Dermis microvascular lymphatic vessel endothelial cell (primary cell): Measurements from ENCODE around the gene CLPTM1L. TPM values are rescaled to one million over a fixed set of nuclear protein-coding genes. Genes with fewer than 3 reads are reported as not detected.
"Not testable (repeated sequence)": the region's sequence is repeated elsewhere in the genome, so short reads cannot be mapped to it uniquely, and the experiment has no call there.

Source experiments
- DNase-seq, 2 donors: peaks; one replicate each; pipeline versions ENCODE4 v3.0.0 to v3.0.0-alpha.2; 2010; ENCODE audit warnings: low read depth in 2 of 2
- total RNA-seq: library from RNA; depleted of rRNA; stranded (reverse); fragments of >200 nt; gene quantifications from 2 replicates; pipeline ENCODE4 v1.2.1, GENCODE V29; 2014

CLPTM1L gene
- total RNA-seq, 1 donor from 2014 or later, result 256 TPM

- DNase-seq, result not testable (repeated sequence)
Observed at GRCh38 chr5:1342711-1343110, 2.2 kb downstream of the CLPTM1L start.

- no peak for DNase-seq
Observed at GRCh38 chr5:1342268-1342667, 2.6 kb downstream of the CLPTM1L start.

GRCh38 chr5:1341863-1342262 lies 3.0 kb downstream of the CLPTM1L start:
- DNase-seq, result no peak

DNA sequence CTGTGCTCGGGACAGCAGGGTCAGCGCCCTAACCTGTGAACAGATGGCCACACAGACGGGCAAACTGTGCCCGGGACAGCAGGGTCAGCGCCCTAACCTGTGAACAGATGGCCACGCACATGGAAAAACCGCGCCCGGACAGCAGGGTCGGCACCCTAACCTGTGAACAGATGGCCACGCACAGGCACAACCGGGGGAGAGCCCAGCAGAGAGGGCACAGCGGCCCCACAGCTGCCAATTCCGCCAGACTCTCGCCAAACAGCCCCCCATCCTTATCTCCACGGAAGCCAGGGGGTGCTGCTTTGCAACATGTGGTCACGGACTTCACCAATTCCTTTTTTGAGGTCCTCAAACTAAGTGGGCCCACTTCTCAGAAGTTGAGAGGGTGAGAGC lies 5.1 kb downstream of the CLPTM1L start:
- DNase-seq, result not testable (repeated sequence)

GRCh38 chr5:1339139-1339817 lies 5.6 kb downstream of the CLPTM1L start:
- DNase-seq, result not testable (repeated sequence)

GRCh38 chr5:1338506-1339070 lies 6.3 kb downstream of the CLPTM1L start:
- no peak for DNase-seq

DNA sequence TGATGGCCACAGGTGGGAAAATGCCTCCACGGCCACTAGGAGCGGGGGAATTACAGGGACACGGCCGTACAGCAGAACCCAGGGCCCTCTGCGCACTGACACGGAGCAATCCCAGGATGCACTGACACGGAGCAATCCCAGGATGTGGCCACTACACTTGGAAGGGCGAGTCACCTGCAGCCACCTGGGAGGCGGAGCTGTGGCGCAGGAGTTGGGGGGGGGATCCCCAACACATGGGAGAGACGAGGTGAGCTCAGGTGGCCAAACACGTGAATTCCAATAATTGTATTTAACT lies 6.8 kb downstream of the CLPTM1L start:
- DNase-seq, result no peak

DNA sequence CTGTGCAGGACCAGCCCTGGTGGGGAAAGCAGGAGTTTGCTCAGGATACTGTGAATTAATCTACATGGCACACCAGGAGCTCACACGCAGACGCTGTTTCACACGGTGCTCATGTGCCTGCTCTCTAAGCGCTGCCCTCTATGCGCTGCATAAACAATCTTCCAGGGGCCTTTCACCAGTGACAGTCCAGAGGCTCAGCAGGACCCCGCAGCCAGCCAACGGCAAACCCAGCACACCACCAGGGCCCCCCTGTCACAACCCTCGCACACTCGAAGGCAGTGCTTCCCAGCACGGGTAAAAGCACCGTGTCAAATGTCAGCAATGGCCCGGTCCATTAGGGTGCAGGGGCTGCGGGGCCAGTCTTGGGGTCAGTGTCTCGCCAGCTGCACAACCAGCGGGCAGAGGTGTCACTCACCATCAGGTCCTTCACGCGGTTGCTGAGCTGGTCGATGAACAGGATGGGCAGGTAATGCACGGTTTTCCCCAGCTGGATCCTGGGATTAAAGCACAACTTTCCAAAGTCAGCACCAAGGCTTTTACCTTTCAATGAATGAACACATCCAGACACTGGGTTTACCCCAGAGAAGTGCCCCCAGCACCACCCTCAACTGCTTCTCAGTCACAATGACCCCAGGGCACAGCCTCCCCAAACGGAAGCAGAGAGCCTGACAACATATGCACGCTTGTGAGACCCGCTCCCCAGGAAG lies 7.3 kb downstream of the CLPTM1L start:
- no peak for DNase-seq

DNA sequence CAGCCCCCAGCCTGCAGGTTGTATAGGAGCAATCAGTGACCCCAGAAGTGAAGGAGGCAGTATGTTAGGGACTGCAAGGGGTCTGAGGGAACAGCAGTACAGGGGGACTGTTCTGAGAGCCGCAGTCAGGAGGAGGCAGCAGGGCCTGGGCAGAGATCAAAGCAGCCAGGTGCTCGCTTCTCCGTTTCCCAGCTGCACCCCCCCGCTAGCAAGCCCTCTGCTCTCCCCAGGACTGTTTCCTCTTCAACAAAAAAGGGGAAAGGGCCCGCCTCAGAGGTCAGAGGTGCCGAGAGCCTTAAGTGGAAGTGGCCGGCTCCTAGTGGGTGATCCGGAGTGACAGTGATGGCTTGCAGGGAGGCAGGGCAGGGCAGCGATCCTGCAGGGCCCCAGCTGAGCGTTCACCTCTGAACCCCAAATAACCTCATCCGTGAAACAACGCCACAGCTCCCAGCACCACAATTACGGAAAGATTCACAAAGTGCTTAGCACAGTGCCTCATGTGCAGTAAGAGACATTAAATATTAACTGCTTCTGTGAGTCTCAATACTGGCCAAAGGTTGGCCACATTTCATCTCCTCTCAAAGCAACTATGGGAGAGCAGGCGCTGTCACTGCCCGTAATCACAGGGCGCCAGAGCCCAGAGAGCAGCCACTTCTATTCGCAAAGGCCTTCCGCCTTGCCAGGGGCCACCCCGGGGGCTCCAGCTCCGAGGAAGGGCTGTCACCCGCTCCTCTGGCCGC lies 8.0 kb downstream of the CLPTM1L start:
- DNase-seq, result no peak

DNA sequence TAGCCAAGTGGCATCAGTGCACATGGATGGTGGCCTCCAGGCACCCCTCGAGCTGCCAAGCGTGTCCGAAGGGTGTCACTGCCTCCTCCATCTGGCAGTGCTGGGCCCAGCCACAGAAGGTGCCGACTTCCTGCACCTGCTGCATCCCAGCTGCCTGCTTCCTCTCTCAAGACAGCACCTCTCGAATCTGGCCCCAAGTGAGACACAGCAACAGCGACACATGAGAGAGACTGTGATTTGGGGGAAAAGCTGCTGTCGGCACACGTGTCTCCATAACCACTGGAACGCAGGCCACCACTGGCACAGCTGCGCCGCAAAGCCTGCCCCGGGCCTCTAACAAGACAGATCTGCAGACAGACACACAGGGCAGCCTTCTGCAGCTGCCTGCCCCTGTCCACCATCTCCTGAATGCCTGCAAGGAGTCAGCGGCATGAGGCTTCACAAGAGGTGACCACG lies 8.8 kb downstream of the CLPTM1L start:
- no peak for DNase-seq

GRCh38 chr5:1335540-1336095 lies 9.3 kb downstream of the CLPTM1L start:
- no peak for DNase-seq

DNA sequence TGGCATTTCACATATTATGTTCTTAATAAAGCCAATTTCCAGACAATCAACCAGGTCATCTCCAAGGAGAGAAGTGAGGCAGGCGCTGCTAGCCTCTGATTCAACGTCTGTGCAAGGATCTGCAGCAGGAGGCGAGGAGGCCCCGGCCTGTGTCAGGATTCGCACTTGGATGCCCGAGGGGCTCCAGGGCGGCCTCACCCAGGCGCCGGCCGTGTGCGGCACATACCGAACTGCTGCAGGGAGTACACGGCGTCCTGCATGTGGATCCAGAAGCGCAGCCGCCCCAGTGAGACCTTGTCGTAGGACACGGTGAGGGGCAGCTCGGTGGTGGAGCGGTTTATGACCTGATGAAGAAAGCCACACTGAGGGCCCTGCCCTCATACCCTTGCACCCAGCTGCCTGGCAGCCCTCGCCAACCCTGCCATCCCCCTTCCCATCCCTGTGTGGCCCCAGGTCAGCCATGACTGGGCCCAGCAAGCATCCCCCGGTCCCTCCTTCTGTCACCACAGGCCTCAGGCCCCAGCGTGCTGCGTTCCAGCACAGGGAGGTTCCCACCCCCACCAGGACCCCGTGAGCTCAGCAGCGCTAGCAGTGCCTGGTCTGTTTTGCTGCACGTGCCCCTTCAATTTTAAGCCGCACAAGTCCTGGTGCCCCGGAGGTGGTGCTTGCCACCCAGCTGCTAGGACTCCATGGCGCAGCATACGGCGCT lies 9.9 kb downstream of the CLPTM1L start:
- DNase-seq, result no peak

GRCh38 chr5:1333986-1334385 lies 10.9 kb downstream of the CLPTM1L start:
- DNase-seq, result no peak

GRCh38 chr5:1333286-1333685 lies 11.6 kb downstream of the CLPTM1L start:
- peak in 1 of 2 donors; percentile 23 for DNase-seq

GRCh38 chr5:1332461-1333001 lies 12.4 kb downstream of the CLPTM1L start:
- DNase-seq, result no peak

DNA sequence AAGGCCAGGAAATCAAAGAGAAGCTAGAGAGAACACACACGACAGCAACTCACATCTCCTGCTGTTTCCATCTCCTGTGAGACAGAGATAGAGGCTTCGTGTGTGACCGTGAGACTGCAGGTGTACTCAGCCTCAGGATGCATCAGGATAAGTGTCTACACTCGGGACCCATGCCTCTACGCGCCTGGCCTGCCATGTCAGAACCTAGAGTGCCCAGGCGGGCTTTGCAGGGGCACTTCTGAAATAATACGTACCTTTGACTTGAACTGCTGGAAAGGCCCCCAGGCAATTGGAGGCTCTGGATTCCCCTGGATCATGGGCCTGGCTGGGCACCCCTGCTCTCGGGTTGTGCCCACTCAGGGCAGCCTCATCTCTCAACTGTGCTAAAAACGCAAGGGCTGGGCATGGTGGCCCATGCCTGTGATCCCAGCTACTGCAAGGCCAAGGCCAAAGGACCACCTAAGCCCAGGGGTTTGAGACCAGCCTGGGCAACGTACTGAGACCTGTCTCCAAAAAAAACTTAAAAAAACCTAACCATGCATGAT lies 13.0 kb downstream of the CLPTM1L start:
- DNase-seq, result no peak

GRCh38 chr5:1330847-1331831 lies 13.8 kb downstream of the CLPTM1L start:
- no peak for DNase-seq

- no peak for DNase-seq
Observed at GRCh38 chr5:1330146-1330846, 14.6 kb downstream of the CLPTM1L start.

GRCh38 chr5:1329111-1329579 lies 15.8 kb downstream of the CLPTM1L start:
- no peak for DNase-seq
